Measurements from ENCODE around the gene CDH16.

CDH16 gene

DNA sequence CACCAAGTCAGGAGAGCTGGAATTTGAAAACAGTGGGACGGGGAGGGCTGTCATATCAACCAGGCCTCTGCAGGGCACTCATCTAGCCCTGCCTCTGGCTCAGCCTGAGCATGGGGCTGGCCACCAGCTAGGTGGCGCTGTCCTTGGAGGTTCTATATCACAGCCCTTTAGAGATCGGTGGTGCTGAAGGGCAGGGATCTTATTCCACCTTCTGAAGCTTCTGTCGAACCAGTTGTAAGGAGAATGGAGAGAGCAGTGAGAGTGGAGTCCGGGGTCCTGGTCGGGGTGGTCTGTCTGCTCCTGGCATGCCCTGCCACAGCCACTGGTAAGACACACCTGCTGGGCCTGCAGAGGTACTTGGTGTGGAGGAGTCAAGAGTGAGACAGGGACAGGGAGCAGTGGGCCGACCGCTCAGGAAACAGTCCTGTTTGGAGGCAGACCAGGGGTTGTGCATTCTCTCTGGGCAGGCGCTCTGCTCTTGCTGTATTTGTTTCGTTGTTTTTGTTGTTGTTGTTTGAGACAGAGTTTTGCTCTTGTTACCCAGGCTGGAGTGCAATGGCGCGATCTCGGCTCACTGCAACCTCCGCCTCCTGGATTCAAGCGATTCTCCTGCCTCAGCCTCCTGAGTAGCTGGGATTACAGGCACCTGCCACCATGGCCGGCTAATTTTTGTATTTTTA lies 42.5 kb upstream of the CDH16 start, which contains the start of gene CES3 (continued):
- TF ChIP-seq, protein P1, sequence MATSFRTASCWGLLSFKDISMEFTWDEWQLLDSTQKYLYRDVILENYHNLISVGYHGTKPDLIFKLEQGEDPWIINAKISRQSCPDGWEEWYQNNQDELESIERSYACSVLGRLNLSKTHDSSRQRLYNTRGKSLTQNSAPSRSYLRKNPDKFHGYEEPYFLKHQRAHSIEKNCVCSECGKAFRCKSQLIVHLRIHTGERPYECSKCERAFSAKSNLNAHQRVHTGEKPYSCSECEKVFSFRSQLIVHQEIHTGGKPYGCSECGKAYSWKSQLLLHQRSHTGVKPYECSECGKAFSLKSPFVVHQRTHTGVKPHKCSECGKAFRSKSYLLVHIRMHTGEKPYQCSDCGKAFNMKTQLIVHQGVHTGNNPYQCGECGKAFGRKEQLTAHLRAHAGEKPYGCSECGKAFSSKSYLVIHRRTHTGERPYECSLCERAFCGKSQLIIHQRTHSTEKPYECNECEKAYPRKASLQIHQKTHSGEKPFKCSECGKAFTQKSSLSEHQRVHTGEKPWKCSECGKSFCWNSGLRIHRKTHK (tag by site-specific recombination; IDR thresholded peaks at IDR 0.05) = no peak
- TF ChIP-seq ZNF501 (tag by site-specific recombination; IDR thresholded peaks at IDR 0.05) (no peak), ZNF394 (tag by site-specific recombination; IDR thresholded peaks at IDR 0.05; ENCODE audit: borderline replicate concordance) (no peak; the same call in 1 of the 2 replicates), ZNF350 (tag by site-specific recombination; IDR thresholded peaks at IDR 0.05) (no peak), ZXDB (tag by site-specific recombination; IDR thresholded peaks at IDR 0.05) (peak; percentile 53; the same call in 1 of the 2 replicates), HOXC10 (CRISPR knock-in tag; IDR thresholded peaks at IDR 0.05) (no peak), ZNF423 (tag by site-specific recombination; IDR thresholded peaks at IDR 0.05) (no peak), ZNF10 (tag by site-specific recombination; IDR thresholded peaks at IDR 0.05) (no peak), ZNF664 (tag by site-specific recombination; IDR thresholded peaks at IDR 0.05) (no peak), ZNF202 (tag by site-specific recombination; IDR thresholded peaks at IDR 0.05; ENCODE audit: borderline replicate concordance) (no peak), ZNF514 (tag by site-specific recombination; IDR thresholded peaks at IDR 0.05) (no peak), RBAK (tag by site-specific recombination; IDR thresholded peaks at IDR 0.05) (no peak), KLF10 (tag by site-specific recombination; IDR thresholded peaks at IDR 0.05) (no peak), ZNF341 (tag by site-specific recombination; IDR thresholded peaks at IDR 0.05; ENCODE audit: low read depth) (no peak), ZNF324 (tag by site-specific recombination; IDR thresholded peaks at IDR 0.05) (no peak), ZFP3 (tag by site-specific recombination; IDR thresholded peaks at IDR 0.05; ENCODE audit: low read depth) (no peak), SCRT1 (tag by site-specific recombination; IDR thresholded peaks at IDR 0.05; ENCODE audit: borderline replicate concordance) (no peak), ZNF658 (tag by site-specific recombination; IDR thresholded peaks at IDR 0.05) (no peak), ZNF426 (tag by site-specific recombination; IDR thresholded peaks at IDR 0.05) (no peak), ZNF830 (tag by site-specific recombination; IDR thresholded peaks at IDR 0.05; ENCODE audit: low read depth) (no peak), ZNF530 (tag by site-specific recombination; IDR thresholded peaks at IDR 0.05; ENCODE audit: low read depth) (no peak), ZSCAN30 (tag by site-specific recombination; IDR thresholded peaks at IDR 0.05) (peak; percentile 41; the same call in 1 of the 2 replicates), ZNF2 (tag by site-specific recombination; IDR thresholded peaks at IDR 0.05) (peak; percentile 45; the same call in 1 of the 2 replicates), MEIS1 (CRISPR knock-in tag; IDR thresholded peaks at IDR 0.05; ENCODE audit: borderline replicate concordance) (no peak), SP7 (tag by site-specific recombination; IDR thresholded peaks at IDR 0.05) (peak; percentile 37), ZNF624 (tag by site-specific recombination; IDR thresholded peaks at IDR 0.05) (no peak)
- TF ChIP-seq, protein P2, sequence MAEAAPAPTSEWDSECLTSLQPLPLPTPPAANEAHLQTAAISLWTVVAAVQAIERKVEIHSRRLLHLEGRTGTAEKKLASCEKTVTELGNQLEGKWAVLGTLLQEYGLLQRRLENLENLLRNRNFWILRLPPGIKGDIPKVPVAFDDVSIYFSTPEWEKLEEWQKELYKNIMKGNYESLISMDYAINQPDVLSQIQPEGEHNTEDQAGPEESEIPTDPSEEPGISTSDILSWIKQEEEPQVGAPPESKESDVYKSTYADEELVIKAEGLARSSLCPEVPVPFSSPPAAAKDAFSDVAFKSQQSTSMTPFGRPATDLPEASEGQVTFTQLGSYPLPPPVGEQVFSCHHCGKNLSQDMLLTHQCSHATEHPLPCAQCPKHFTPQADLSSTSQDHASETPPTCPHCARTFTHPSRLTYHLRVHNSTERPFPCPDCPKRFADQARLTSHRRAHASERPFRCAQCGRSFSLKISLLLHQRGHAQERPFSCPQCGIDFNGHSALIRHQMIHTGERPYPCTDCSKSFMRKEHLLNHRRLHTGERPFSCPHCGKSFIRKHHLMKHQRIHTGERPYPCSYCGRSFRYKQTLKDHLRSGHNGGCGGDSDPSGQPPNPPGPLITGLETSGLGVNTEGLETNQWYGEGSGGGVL (tag by site-specific recombination; IDR thresholded peaks at IDR 0.05) = no peak
- TF ChIP-seq, protein P3, sequence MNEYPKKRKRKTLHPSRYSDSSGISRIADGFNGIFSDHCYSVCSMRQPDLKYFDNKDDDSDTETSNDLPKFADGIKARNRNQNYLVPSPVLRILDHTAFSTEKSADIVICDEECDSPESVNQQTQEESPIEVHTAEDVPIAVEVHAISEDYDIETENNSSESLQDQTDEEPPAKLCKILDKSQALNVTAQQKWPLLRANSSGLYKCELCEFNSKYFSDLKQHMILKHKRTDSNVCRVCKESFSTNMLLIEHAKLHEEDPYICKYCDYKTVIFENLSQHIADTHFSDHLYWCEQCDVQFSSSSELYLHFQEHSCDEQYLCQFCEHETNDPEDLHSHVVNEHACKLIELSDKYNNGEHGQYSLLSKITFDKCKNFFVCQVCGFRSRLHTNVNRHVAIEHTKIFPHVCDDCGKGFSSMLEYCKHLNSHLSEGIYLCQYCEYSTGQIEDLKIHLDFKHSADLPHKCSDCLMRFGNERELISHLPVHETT (tag by site-specific recombination; IDR thresholded peaks at IDR 0.05) = no peak
- TF ChIP-seq, protein P4, sequence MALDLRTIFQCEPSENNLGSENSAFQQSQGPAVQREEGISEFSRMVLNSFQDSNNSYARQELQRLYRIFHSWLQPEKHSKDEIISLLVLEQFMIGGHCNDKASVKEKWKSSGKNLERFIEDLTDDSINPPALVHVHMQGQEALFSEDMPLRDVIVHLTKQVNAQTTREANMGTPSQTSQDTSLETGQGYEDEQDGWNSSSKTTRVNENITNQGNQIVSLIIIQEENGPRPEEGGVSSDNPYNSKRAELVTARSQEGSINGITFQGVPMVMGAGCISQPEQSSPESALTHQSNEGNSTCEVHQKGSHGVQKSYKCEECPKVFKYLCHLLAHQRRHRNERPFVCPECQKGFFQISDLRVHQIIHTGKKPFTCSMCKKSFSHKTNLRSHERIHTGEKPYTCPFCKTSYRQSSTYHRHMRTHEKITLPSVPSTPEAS (tag by site-specific recombination; IDR thresholded peaks at IDR 0.05) = no peak
- TF ChIP-seq, protein P5, sequence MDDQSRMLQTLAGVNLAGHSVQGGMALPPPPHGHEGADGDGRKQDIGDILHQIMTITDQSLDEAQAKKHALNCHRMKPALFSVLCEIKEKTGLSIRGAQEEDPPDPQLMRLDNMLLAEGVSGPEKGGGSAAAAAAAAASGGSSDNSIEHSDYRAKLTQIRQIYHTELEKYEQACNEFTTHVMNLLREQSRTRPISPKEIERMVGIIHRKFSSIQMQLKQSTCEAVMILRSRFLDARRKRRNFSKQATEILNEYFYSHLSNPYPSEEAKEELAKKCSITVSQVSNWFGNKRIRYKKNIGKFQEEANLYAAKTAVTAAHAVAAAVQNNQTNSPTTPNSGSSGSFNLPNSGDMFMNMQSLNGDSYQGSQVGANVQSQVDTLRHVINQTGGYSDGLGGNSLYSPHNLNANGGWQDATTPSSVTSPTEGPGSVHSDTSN (CRISPR knock-in tag; IDR thresholded peaks at IDR 0.05) = no peak
- TF ChIP-seq, protein P6, sequence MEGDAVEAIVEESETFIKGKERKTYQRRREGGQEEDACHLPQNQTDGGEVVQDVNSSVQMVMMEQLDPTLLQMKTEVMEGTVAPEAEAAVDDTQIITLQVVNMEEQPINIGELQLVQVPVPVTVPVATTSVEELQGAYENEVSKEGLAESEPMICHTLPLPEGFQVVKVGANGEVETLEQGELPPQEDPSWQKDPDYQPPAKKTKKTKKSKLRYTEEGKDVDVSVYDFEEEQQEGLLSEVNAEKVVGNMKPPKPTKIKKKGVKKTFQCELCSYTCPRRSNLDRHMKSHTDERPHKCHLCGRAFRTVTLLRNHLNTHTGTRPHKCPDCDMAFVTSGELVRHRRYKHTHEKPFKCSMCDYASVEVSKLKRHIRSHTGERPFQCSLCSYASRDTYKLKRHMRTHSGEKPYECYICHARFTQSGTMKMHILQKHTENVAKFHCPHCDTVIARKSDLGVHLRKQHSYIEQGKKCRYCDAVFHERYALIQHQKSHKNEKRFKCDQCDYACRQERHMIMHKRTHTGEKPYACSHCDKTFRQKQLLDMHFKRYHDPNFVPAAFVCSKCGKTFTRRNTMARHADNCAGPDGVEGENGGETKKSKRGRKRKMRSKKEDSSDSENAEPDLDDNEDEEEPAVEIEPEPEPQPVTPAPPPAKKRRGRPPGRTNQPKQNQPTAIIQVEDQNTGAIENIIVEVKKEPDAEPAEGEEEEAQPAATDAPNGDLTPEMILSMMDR (tag by site-specific recombination; IDR thresholded peaks at IDR 0.05) = peak; percentile 95

Data from HEK293 (cell line).